ENCODE data around the gene ATP5PB. TPM values are rescaled to one million over a fixed set of nuclear protein-coding genes. Genes with fewer than 3 reads are reported as not detected.

ATP5PB gene
- total RNA-seq, 1 donor from 2014 or later, result 123 TPM

- no peak for DNase-seq (ENCODE audit: low read depth in 2 of 2)
Measured at GRCh38 chr1:111475701-111476100, 26.4 kb downstream of the ATP5PB start.

GRCh38 chr1:111476214-111476613 lies 26.9 kb downstream of the ATP5PB start:
- DNase-seq (ENCODE audit: low read depth in 2 of 2), result no peak

- DNase-seq (ENCODE audit: low read depth in 2 of 2), result peak in 1 of 2 donors; percentile 53
Measured at GRCh38 chr1:111476761-111477309, 27.6 kb downstream of the ATP5PB start.

- DNase-seq (ENCODE audit: low read depth in 2 of 2), result no peak
Measured at GRCh38 chr1:111480674-111481073, 31.4 kb downstream of the ATP5PB start.

GRCh38 chr1:111481387-111482221 lies 32.3 kb downstream of the ATP5PB start:
- DNase-seq (ENCODE audit: low read depth in 2 of 2), result peak; percentile 72 to 75

GRCh38 chr1:111483166-111483565 lies 33.9 kb downstream of the ATP5PB start:
- DNase-seq (ENCODE audit: low read depth in 2 of 2), result no peak

- no peak for DNase-seq (ENCODE audit: low read depth in 2 of 2)
Measured at GRCh38 chr1:111483876-111484275, 34.6 kb downstream of the ATP5PB start.

GRCh38 chr1:111484391-111485026 lies 35.2 kb downstream of the ATP5PB start:
- no peak for DNase-seq (ENCODE audit: low read depth in 2 of 2)

GRCh38 chr1:111486431-111486830 lies 37.2 kb downstream of the ATP5PB start:
- DNase-seq (ENCODE audit: low read depth in 2 of 2), result no peak

- no peak for DNase-seq (ENCODE audit: low read depth in 2 of 2)
Measured at GRCh38 chr1:111487133-111487532, 37.9 kb downstream of the ATP5PB start.

- no peak for DNase-seq (ENCODE audit: low read depth in 2 of 2)
Measured at GRCh38 chr1:111488669-111489068, 39.4 kb downstream of the ATP5PB start.

- peak in 1 of 2 donors; percentile 35 for DNase-seq (ENCODE audit: low read depth in 2 of 2)
Measured at GRCh38 chr1:111489604-111490003, 40.3 kb downstream of the ATP5PB start.

- DNase-seq (ENCODE audit: low read depth in 2 of 2), result no peak
Measured at GRCh38 chr1:111490220-111490619, 41.0 kb downstream of the ATP5PB start.

- no peak for DNase-seq (ENCODE audit: low read depth in 2 of 2)
Measured at GRCh38 chr1:111491070-111491469, 41.8 kb downstream of the ATP5PB start.

GRCh38 chr1:111496398-111496797 lies 47.1 kb downstream of the ATP5PB start:
- no peak for DNase-seq (ENCODE audit: low read depth in 2 of 2)

GRCh38 chr1:111497592-111497991 lies 48.3 kb downstream of the ATP5PB start:
- no peak for DNase-seq (ENCODE audit: low read depth in 2 of 2)

- DNase-seq (ENCODE audit: low read depth in 2 of 2), result peak in 1 of 2 donors; percentile 59
Measured at GRCh38 chr1:111499026-111499785, 49.9 kb downstream of the ATP5PB start.

GRCh38 chr1:111501645-111502044 lies 52.4 kb downstream of the ATP5PB start:
- DNase-seq (ENCODE audit: low read depth in 2 of 2), result no peak

GRCh38 chr1:111503585-111504060 lies 54.4 kb downstream of the ATP5PB start, which contains the start of the genes ADORA3 and TMIGD3:
Gene ADORA3 (minus strand): TSS chr1:111503633. CDS start chr1:111503354, 279 bp downstream.
Gene TMIGD3 (minus strand): TSS chr1:111503633. CDS start chr1:111503354, 279 bp downstream.
- DNase-seq (ENCODE audit: low read depth in 2 of 2), result no peak

- DNase-seq (ENCODE audit: low read depth in 2 of 2), result no peak
Measured at GRCh38 chr1:111504097-111504496, 54.8 kb downstream of the ATP5PB start.

GRCh38 chr1:111505641-111506119 lies 56.4 kb downstream of the ATP5PB start:
- no peak for DNase-seq (ENCODE audit: low read depth in 2 of 2)
